Left lung (tissue), 10 donors: ENCODE measurements around the gene DDX31. TPM values are rescaled to one million over a fixed set of nuclear protein-coding genes. Genes with fewer than 3 reads are reported as not detected.

ENCODE experiments used
- ATAC-seq: fragments of 200-7000 bp; cut with Tn5 transposase; one replicate; pipeline ENCODE4 v1.9.1; 2020; ENCODE audit warnings: moderate library complexity
- DNase-seq, 4 donors: peaks; one replicate each; pipeline ENCODE4 v3.0.0-alpha.2; 2013 to 2020
- H3K27ac ChIP-seq, 2 donors: fragments of 200-600 bp; sonication (generic) in 1 of 2; one replicate each; pipeline versions ENCODE4 v1.5.0 to v1.8.0; 2020 to 2021
- H3K27me3 ChIP-seq, 2 donors: fragments of 200-600 bp; sonication (generic) in 1 of 2; one replicate each; pipeline versions ENCODE4 v1.5.0 to v1.8.0; 2020 to 2021
- H3K36me3 ChIP-seq, 2 donors: fragments of 200-600 bp; sonication (generic) in 1 of 2; one replicate each; pipeline versions ENCODE4 v1.5.0 to v1.8.0; 2020 to 2021
- H3K4me1 ChIP-seq, 2 donors: fragments of 200-600 bp; one replicate each; pipeline ENCODE4 v1.8.0; 2021
- H3K4me3 ChIP-seq, 2 donors: fragments of 200-600 bp; sonication (generic) in 1 of 2; one replicate each; pipeline versions ENCODE4 v1.5.0 to v1.8.0; 2020 to 2021; ENCODE audit warnings: mild to moderate bottlenecking in 1 of 2
- H3K9me3 ChIP-seq, 2 donors: fragments of 200-600 bp; sonication (generic) in 1 of 2; one replicate each; pipeline versions ENCODE4 v1.5.0 to v1.8.0; 2020 to 2021
- intact Hi-C, 2 donors: fragments of 100-400 bp; cut with DNase I; formaldehyde crosslinking; loops; one replicate each; pipeline versions ENCODE4 v1.11.2 to v1.14.2; 2022
- polyA plus RNA-seq, 6 donors: library from polyadenylated mRNA; unstranded; fragments of 120-200 nt; gene quantifications; one replicate each; pipeline ENCODE4 v1.2.1, GENCODE V29; 2013; ENCODE audit not compliant: insufficient read length in 6 of 6
- total RNA-seq, 2 donors: library from RNA; stranded (reverse); fragmentation: NEBNext Ultra II Directional; extraction: Animal tissue kit (Norgen Biotek cat#: 25700); gene quantifications; one replicate each; pipeline ENCODE4 v1.2.1, GENCODE V29; 2021
- TF ChIP-seq, protein P1 (sequence below), 2 donors: fragments of 200-600 bp; sonication (generic) in 1 of 2; IDR thresholded peaks; one replicate each; pipeline versions ENCODE4 v1.5.0 to v1.8.0; 2021; ENCODE audit warnings: antibody characterized with exemption in 2 of 2
- donor health status: DM: no; HTN: yes; CAD: no.
- donor health status: DM: no; HTN: no; CAD: no.

The DDX31 gene
- total and polyA plus RNA-seq, 8 donors: 12.0 to 16.5 (median 14.9) TPM

DNA sequence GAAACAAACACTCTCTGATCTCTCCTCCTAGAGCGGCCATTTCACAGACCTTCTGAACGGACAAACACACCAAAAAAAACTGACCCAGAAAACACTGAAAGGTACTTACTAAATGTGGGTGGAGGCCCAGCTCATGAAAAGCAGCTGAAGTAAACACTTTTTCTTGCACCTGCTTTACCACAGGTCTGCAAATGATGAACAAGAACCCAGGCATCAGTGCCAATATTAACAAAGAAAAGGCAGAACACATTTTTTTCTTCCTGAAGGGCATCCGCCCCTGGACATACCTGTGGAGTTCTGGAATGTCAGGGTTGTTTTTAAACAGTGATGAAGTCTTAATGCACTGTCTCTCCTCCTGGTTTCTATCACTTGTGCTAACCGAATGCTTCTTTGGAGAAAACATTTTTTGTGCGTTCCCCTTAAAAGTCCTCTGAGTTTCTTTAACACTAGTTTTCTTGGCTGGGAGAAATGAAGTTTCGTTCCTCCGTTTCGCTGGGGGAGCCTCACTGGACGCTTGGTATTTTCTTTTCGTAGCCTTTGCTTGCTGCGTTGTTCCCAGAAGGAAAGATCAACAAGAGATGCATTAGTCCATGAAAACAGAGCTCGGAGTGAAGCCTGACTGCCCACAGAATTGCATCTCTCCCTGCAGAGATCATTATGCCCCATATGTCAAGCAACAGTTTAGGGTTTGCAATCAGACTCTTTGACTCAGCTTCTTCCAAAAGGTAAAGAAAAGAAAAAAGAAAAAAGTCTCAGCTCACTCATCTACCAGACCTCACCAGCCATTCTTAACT lies 7.4 kb downstream of the DDX31 start:
- DNase-seq: no peak
- Histone ChIP-seq H3K27ac (no peak overlapping the region), H3K9me3 (no peaks in the 10 kb centered on the region), H3K4me3 (no peak overlapping the region), H3K4me1 (no peaks in the 10 kb centered on the region), H3K36me3 (peaks cover 0 to 44% of the 10 kb centered on the region in 2 donors), H3K27me3 (no peaks in the 10 kb centered on the region)
- peak; percentile 73 for ATAC-seq
- TF ChIP-seq, protein P1, sequence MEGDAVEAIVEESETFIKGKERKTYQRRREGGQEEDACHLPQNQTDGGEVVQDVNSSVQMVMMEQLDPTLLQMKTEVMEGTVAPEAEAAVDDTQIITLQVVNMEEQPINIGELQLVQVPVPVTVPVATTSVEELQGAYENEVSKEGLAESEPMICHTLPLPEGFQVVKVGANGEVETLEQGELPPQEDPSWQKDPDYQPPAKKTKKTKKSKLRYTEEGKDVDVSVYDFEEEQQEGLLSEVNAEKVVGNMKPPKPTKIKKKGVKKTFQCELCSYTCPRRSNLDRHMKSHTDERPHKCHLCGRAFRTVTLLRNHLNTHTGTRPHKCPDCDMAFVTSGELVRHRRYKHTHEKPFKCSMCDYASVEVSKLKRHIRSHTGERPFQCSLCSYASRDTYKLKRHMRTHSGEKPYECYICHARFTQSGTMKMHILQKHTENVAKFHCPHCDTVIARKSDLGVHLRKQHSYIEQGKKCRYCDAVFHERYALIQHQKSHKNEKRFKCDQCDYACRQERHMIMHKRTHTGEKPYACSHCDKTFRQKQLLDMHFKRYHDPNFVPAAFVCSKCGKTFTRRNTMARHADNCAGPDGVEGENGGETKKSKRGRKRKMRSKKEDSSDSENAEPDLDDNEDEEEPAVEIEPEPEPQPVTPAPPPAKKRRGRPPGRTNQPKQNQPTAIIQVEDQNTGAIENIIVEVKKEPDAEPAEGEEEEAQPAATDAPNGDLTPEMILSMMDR (IDR thresholded peaks at IDR 0.05): no peak
- intact Hi-C loops: no loop called here

DNA sequence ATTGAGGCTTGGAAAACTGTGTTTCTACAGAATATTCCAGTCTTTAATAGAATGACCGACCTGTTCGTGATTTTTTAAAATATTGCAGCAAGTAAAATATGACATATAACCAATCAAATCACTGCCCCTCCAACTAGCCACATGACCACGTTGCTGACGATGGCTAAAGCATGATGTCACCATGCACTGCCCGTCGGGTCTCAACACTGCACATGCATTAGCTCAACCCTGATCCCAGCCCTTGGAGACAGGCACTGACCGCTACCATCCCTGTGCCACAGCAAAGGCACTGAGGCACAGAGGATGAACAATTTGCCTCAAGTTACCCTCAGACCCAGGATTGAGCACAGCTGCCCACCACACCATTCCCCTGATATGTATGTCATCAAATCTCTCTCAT lies 13.5 kb downstream of the DDX31 start:
- no peak overlapping the region for H3K27ac ChIP-seq
- H3K27me3 ChIP-seq: no peaks in the 10 kb centered on the region
- ATAC-seq: no peak
- H3K36me3 ChIP-seq: peaks cover 0 to 64% of the 10 kb centered on the region in 2 donors
- TF ChIP-seq, protein P1 (IDR thresholded peaks at IDR 0.05): no peak
- H3K4me3 ChIP-seq: no peak overlapping the region
- intact Hi-C loops: loop anchor here in 1 of 2 donors (10.0 kb wide), 1 partner anchor 1311 kb away; no protein-coding TSS in a partner anchor
- peaks cover 0 to under 1% of the 10 kb centered on the region in 2 donors for H3K4me1 ChIP-seq
- no peak for DNase-seq
- no peaks in the 10 kb centered on the region for H3K9me3 ChIP-seq

DNA sequence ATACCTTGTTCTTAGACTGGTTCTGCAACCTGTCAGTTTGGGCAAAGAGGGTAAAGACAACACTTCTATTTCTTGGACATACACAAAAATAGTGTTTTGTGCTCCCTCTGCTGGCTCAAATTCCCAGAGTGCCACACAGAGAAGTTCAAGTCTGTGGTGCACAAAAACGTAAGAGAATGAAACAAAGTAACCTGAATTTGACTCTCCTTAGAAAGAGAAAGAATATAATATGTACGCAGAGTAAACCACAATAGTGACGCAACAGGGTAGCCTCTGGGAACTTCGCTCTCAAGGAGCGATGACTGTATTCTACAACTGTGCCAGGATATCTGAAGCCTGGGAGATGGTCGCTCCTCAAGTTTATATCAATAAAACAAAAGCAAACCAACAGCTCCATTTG lies 18.5 kb downstream of the DDX31 start:
- ATAC-seq: peak; percentile 45
- Histone ChIP-seq H3K27me3 (no peaks in the 10 kb centered on the region), H3K27ac (no peak overlapping the region), H3K4me3 (no peak overlapping the region), H3K4me1 (peaks cover 0 to 4% of the 10 kb centered on the region in 2 donors), H3K36me3 (peaks cover 0 to 67% of the 10 kb centered on the region in 2 donors), H3K9me3 (no peaks in the 10 kb centered on the region)
- peak in 2 of 4 donors; percentile 17 to 35 for DNase-seq
- intact Hi-C loops: loop anchor here in 1 of 2 donors (10.0 kb wide), 1 partner anchor 1306 kb away; no protein-coding TSS in a partner anchor
- TF ChIP-seq, protein P1 (IDR thresholded peaks at IDR 0.05): no peak

- no peak overlapping the region for H3K4me3 ChIP-seq
- TF ChIP-seq, protein P1 (IDR thresholded peaks at IDR 0.05): no peak
- no peak overlapping the region for H3K27ac ChIP-seq
- no peaks in the 10 kb centered on the region for H3K9me3 ChIP-seq
- H3K27me3 ChIP-seq: no peaks in the 10 kb centered on the region
- ATAC-seq: no peak
- H3K4me1 ChIP-seq: peaks cover 0 to 4% of the 10 kb centered on the region in 2 donors
- intact Hi-C loops: no loop called here
- H3K36me3 ChIP-seq: peaks cover 0 to 85% of the 10 kb centered on the region in 2 donors
- no peak for DNase-seq
Measured at GRCh38 chr9:132648685-132649084, 21.1 kb downstream of the DDX31 start.

DNA sequence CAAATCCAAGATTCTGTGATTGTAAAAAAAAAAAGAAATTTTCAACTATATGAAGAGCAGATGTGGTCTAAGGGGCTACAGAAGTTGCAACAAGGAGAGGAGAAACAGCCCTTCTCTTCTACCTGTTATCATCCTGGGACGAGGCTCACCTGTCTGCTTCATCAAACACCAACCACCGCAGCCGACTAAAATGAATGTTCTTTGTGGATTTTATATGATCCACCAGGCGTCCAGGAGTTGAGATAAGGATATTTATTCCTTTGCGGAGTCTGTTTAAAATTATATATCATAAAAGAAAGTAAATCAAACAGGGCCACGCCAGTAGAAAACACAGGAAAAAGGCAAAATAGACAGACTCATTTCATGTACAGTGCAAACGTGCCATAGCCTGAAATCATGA lies 21.5 kb downstream of the DDX31 start:
- H3K27ac ChIP-seq: no peak overlapping the region
- H3K36me3 ChIP-seq: peaks cover 0 to 89% of the 10 kb centered on the region in 2 donors
- intact Hi-C loops: no loop called here
- ATAC-seq: no peak
- no peak overlapping the region for H3K4me3 ChIP-seq
- no peaks in the 10 kb centered on the region for H3K27me3 ChIP-seq
- peaks cover 0 to 4% of the 10 kb centered on the region in 2 donors for H3K4me1 ChIP-seq
- no peaks in the 10 kb centered on the region for H3K9me3 ChIP-seq
- DNase-seq: no peak
- TF ChIP-seq, protein P1 (IDR thresholded peaks at IDR 0.05): no peak
